Activated CD4-positive, alpha-beta T cell treated with anti-CD3 and anti-CD28 coated beads, Interleukin-2, amount 50 U/mL, for 4 hours (primary cell): ENCODE data around the gene MIPEP.
A peak's percentile ranks its signal among the peaks of the same experiment; 100 is the strongest.
"Not testable (repeated sequence)": the region's sequence is repeated elsewhere in the genome, so short reads cannot be mapped to it uniquely, and the experiment has no call there.

Source experiments
- DNase-seq, 2 experiments: peaks; one replicate each; pipeline ENCODE4 v3.0.0-alpha.2; 2020

The MIPEP gene

DNA sequence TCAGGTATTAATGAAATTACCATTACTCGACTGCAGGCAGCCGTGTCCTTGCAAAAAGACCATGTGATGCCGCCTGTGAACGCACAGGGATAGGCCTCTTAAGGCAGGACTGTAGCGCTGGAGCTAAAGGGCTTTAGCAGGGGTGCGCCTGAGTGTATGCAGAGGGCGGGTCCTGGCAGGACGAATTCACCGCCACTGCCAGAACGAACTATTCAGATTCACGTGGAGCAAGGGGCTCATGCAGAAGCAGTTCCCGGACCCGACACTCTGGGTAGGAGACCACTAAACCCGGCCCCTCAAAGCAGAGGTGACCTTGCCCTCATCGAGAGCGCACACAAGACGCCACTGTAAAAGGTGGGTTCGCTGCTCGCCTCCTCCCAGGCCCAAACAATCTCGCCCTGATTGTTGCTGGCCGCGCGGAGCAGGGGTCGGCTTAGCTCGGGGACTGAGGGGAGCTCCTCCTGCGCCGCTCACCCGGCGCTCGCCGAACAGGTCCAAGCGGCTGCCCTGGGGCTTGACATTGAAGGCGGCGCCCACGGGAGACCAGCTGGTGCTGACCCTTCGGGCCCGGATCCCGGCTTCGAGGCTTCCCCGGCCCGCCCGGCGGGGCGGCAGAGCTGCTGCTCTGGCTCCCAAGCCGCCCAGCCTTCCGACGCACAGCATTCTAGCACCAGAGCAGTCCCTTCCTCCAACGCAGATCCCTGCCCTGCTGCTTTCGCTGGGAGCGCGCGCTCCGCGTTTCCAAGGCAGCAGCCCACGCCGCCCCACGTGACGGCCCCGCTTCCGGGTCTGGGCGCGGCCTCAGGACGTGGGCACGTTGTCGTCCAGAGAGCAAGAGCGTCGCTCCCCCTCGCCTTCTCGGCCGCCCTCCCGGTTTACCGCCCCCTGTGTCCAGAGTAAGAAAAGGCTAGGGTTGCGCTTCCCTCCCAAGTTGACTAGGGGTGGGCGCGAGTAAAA lies at the start of gene MIPEP:
MIPEP (minus strand) TSS at position 743 of the 957 bp plus-strand sequence; CDS start at position 663, 80 bp downstream.
- peak; percentile 86 to 87 for DNase-seq

DNA sequence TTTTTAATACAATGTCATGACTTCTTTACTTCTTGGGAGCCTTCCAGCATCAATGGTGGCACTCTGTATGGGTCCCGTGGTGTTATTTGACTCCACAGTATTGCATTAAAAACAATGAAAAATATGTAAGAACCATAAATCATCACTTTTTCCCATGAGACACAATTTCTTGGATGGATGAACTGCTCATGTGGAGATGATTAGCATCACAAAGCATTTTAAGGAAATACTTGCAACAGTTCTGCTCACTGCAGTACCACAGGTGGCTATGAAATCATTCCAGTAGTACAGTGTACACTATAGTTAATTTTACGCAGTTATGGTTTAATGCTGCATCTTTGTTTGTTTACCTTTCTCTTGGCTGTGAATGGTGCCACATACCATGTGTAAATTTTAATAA lies 45.3 kb upstream of the MIPEP start:
- DNase-seq = no peak

DNA sequence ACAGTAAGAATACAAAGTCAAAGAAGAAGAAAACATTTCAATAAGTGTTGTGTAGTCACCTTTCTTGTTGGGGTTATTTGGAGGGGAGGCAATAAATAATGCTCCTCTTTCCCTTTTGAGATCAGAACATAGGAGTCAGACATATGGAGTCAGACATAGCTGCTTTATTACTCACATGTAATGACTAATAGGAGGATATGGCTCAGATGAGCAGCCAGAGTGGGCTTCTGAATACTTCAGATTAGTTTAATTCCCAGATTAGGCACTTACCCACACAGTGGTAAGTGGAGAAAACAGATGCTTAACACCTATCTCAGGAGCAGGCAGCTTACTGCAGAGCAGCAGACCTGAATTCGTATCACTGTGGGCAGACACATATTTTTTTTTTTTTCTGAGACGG lies 39.8 kb upstream of the MIPEP start:
- no peak for DNase-seq

DNA sequence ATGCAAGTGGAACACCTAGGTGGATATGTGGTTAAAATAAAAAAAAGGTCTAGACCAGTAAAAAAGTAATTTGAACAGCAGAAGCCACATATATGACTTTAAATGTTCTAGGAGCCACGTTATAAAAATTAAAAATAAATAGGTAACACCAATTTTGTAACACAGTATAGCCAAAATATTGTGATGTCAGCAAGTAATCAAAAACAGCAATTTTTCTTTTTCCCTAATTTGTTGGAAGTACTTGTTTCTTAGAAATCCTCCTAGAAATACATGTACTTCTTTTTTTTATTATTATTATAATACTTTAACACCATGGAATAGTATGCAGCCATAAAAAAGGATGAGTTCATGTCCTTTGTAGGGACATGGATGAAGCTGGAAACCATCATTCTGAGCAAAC lies 33.8 kb upstream of the MIPEP start:
- no peak for DNase-seq

- DNase-seq = no peak
Observed at GRCh38 chr13:23922005-23922932, 33.1 kb upstream of the MIPEP start.

- DNase-seq = no peak
Observed at GRCh38 chr13:23921451-23921888, 32.3 kb upstream of the MIPEP start.

DNA sequence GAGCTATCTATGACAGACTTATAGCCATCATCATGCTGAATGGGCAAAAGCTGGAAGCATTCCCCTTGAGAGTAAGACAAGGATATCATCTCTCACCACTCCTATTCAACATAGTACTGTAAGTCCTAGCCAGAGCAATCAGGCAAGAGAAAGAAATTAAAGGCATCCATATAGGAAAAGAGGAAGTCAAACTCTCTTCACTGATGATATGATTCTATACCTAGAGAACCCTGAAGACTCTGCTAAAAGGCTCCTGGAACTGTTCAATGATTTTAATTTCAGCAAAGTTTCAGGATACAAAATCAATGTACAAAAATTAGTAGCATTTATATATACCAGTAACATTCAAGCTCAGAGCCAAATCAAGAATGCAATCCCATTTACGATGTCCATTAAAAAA lies 29.8 kb upstream of the MIPEP start:
- DNase-seq = no peak

DNA sequence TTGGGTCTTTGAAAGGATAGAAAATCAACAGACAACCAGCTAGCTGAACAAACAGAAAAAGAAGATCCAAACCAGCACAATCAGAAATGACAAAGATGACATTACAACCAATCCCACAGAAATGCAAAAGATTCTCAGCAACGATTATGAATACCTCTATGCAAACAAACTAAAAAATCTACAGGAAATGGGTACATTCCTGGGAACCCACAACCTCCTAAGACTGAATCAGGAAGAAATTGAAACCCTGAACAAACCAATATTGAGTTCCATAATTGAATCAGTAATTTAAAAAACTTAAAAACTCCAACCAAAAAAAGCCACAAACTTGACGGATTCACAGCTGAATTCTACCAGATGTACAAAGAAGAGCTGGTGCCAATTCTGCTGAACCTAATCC lies 29.0 kb upstream of the MIPEP start:
- no peak for DNase-seq

DNA sequence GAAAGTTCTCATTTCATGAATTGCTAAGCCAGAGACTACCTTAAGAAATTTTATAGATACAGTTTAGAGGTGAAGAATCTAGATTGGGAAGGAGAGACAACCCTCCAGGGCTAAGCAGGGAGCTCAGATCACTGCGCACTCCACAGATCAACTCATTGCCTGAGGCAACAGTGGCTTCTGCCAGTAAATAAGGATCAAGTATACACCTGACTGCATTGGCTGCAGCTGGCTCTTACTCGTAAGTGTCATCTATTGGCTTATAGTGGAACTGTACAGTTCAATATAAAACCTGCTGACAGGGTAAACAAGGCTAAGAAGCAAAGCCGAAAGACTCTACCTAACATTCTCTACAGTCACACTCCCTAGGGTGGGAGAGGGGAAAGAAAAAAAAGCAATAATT lies 26.1 kb upstream of the MIPEP start:
- no peak for DNase-seq

DNA sequence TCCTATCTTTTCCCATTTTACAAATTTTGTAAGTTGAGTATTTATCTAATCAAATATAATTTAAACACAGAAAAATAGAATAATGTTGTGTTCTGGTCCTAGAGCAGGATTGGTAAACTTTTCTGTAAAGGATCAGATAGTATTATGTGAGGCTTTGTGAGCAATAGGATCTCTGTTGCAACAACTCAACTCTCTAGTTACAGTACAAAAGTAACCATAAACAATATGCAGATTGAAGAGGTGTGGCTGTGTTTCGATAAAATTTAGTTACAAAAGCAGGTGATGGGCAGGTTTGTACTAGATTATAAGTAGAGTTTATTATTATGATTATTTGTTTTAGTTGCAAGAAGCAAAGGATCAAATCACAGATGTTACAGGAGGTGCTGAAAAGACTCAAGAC lies 23.3 kb upstream of the MIPEP start:
- no peak for DNase-seq

DNA sequence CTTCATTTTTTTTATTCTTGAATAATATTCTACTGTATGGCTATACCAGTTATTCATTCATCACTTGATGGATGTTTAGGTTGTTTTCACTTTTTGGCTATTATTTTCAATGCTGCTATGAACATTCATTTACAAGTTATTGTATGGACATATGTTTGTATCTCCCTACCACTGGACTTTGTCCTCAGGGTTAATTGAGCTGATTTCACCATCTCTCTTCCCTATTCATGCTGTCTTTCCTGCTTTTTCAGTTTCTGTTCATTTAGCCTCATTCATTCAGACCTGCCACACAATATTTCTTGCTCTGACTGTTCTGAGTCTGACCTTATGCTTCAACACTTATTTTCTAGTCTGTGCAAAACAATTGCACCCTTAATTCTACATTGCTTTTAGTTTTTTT lies 20.4 kb upstream of the MIPEP start:
- no peak for DNase-seq

DNA sequence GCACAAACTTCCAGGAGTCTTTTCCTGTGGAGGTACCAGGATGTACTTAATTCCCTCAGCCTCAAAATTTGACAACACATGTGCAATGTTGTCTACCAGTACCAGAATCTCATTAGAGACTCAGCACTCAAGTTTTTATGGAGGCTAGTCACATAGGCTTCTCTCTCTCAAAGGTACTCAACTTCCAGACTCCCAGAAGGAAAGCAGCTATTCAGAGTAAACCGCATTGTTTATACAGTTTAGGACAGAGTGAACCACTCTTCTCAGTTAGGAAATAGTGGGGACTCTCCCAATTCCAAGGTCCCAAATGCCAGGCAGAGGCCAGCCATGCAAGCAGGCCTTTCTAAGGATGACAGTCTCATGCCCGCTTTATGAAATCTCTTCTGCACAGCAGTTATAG lies 16.6 kb upstream of the MIPEP start:
- DNase-seq = no peak

DNA sequence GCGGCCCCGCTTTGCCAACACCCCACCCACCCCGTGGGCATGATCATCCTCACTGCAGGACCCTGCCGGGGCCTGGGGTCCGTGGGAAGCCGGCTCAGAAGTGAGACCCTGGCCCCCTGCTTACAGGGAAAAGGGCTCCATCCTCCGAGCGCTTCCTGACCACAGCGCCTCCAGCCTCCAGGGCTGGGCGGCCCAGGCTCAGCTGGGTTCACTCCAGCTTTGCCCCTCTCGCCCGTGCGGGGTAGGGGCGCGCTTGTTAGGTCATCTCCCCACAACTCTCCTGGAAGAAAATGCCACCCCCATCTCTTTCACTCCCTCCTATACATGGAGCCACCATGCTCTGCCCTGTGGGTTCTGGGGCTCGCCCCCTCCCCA lies 14.7 kb upstream of the MIPEP start:
- no peak for DNase-seq

DNA sequence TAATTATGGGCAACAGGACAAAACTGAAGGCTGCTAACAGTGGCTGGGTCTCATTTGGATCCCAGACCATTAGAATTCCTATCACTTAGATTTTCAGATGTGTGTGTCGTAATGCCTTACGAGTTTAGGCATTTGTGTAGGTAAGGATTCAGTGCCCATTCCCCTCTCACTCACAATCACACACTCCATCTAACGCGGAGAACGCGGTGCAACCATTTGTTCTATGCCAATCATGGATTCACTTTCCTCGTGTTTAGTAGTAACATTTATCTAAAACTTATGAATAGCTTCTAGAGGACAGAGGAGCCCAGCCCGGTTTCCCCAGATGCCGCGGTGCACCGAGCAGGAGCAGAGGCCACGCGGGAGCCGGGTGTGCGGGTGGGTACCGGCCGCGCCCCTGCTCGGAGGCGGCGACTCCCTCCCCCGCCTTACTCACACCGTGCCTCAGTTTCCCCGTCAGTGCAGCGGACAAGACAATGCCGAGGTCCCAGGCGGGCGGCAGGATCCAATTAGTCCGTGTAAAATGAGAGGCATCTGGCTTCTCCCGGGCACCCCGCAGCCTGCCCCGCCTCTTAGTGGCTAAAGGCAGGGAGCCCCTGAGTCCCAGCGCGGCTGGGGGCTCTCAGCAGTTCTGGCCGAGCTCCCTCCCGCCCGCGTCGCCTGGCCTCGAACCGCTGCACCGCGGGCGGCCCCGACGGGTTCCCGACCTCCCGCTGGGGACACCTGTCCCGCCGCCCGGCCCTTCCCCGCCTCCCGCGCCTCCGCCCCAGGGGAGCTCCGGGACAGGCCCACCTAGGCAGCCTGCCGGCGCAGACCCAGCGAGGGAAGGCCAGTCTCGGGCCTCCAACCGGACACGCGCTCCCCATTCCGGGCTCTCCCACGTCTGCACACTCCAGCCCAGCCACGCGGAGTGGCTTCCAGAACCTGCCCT lies 14.0 kb upstream of the MIPEP start:
- DNase-seq = no peak

DNA sequence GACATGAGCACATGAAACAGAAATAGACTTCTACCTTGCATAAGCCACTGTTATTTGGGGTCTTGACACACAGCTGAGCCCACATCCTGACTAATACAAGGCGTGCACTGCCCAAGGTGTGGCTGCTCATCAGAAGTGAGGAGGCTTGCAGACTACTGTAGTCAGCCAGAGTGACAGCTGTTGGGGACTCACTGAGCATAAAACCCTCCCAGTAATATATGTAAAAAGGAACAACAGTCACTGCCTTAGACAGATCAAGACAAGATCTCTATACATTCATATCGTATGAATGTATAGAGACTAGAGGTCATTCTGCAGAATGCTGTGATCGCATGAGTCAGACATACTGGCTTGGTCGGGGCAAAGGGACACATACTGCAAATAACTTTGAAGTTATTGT lies 12.2 kb upstream of the MIPEP start:
- DNase-seq = no peak

GRCh38 chr13:23899555-23899954 lies 10.4 kb upstream of the MIPEP start:
- DNase-seq = peak; percentile 28

GRCh38 chr13:23898101-23898500 lies 8.9 kb upstream of the MIPEP start:
- DNase-seq = no peak

DNA sequence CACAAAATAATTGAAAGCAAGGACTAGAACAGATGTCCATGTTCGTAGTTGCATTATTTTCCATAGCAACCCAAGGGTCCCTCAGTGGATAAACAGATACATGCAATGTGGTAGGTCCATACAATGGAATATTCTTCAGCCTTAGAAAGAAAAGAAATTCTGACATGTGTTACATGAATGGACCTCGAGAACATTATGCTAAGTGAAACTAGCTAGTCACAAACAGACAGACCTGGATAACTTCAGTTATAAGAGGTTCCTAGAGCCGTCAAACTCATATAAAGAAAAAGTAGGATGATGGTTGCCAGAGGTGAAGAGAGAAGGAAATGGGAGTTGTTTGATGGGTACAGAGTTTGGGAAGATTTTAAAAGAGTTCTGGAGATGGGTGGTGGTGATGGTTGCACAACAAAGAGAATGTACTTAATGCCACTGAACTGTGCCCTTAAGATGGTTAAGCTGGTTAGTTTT lies 8.3 kb upstream of the MIPEP start, which contains the start of gene C1QTNF9B:
C1QTNF9B (minus strand) TSS at position 51 of the 468 bp plus-strand sequence.
- not testable (repeated sequence) for DNase-seq

DNA sequence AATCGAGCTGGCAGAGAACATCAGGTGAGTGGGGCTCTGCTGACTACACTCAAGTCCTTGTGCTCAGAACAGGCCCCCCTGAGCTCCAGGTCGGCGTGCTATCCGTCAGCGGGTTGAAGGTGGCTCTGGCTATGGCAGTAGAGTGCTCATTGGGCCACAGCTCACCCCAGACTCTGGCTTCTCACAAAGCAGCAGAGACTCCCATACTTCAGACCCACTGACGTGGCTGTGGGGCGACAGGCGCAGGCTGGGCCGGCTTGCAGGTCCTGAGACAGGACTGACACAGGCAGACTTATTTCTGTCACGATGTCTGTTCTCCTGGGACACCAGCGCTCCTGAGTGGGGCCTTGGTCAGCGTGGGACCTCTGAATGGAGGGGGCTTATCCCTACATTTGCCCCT lies 5.5 kb upstream of the MIPEP start:
- not testable (repeated sequence) for DNase-seq

DNA sequence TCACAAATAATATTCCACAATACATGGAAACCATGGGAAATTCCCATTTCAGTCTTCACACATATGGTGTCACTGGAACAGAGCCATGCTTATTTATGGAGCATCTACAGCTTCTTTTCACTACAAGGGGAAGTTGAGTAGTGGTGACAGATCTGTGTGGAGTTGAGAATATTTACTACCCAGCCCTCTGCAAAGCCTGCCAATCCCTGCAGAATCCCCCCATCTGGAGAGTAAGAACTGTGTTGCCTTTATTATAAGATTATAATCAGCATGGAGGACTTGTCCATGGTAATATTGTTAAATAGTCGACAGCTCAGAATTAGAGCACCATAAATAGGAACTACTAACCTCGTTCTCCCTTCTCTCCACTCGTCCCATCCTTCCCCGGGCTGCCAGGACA lies 4.6 kb upstream of the MIPEP start:
- DNase-seq = not testable (repeated sequence)

- DNase-seq = no peak
Observed at GRCh38 chr13:23889615-23890607, 711 bp upstream of the MIPEP start.
